Stomach (tissue), 4 donors: ENCODE measurements around the gene KCNN3.

Source experiments
- CTCF ChIP-seq, 7 experiments: fragments of 450-650 bp in 4 of 7; fragments of 200-600 bp in 3 of 7; sonication (generic) in 3 of 7; IDR thresholded peaks; one replicate each; pipeline ENCODE4 v1.5.1; 2016 to 2019; ENCODE audit warnings: antibody characterized with exemption in 7 of 7, control low read depth in 2 of 7, mild to moderate bottlenecking in 1 of 7
- POLR2A ChIP-seq, 4 donors: fragments of 450-650 bp; IDR thresholded peaks; one replicate each; pipeline ENCODE4 v1.6.1; 2016; ENCODE audit warnings: antibody characterized with exemption in 4 of 4, control low read depth in 2 of 4, mild to moderate bottlenecking in 1 of 4, moderate library complexity in 1 of 4
- POLR2AphosphoS5 ChIP-seq, 3 donors: sonication (generic); formaldehyde crosslinking; IDR thresholded peaks; one replicate each; pipeline ENCODE4 v1.6.1; 2016; ENCODE audit warnings: antibody characterized with exemption in 3 of 3

GRCh38 chr1:154696456-154696855 lies 173.6 kb downstream of the KCNN3 start:
- TF ChIP-seq CTCF (IDR thresholded peaks at IDR 0.05): no peak
- TF ChIP-seq POLR2AphosphoS5 (IDR thresholded peaks at IDR 0.05): no peak
- TF ChIP-seq POLR2A (IDR thresholded peaks at IDR 0.05): no peak
